ENCODE results near the gene EFNA2. TPM values are rescaled to one million over a fixed set of nuclear protein-coding genes. Genes with fewer than 3 reads are reported as not detected.
A peak's percentile ranks its signal among the peaks of the same experiment; 100 is the strongest.

The EFNA2 gene
- total RNA-seq, 1 donor from 2014 or later, result not detected

- Histone ChIP-seq H3K36me3 (peaks cover 0 to 32% of the 10 kb centered on the region in 2 donors), H3K4me1 (peaks cover 78% of the 10 kb centered on the region), H3K9me3 (no peaks in the 10 kb centered on the region), H3K4me3 (peak overlapping the region; percentile 7 to 63), H3K27ac (peak overlapping the region; percentile 99), H3K27me3 (no peaks in the 10 kb centered on the region)
- TF ChIP-seq CTCF (IDR thresholded peaks at IDR 0.05) (peak in 1 of 3 experiments; percentile 7), POLR2AphosphoS5 (IDR thresholded peaks at IDR 0.05; ENCODE audit: insufficient read depth in 1 of 2, low read depth in 1 of 2) (no peak)
- intact Hi-C loops (cut with DNase I), result no loop called here
- peak in 1 of 2 donors; percentile 92 for DNase-seq (ENCODE audit: extremely low spot score in 2 of 2)
These were observed 17.2 kb upstream of the EFNA2 start for GRCh38 chr19:1268226-1269064.

GRCh38 chr19:1269065-1269477 lies 16.6 kb upstream of the EFNA2 start, which contains the start of gene CIRBP:
CIRBP (plus strand) TSS chr19:1269332; CDS start chr19:1270934, 1,602 bp downstream.
- peak within 1 kb of the TSS; percentile 99 for H3K27ac ChIP-seq
- peaks cover 84% of the 10 kb centered on the region for H3K4me1 ChIP-seq
- H3K9me3 ChIP-seq, result no peaks in the 10 kb centered on the region
- H3K4me3 ChIP-seq, result peak within 1 kb of the TSS; percentile 63 to 94
- TF ChIP-seq CTCF (IDR thresholded peaks at IDR 0.05) (no peak), POLR2AphosphoS5 (IDR thresholded peaks at IDR 0.05; ENCODE audit: insufficient read depth in 1 of 2, low read depth in 1 of 2) (peak; percentile 78 to 98), POLR2A (IDR thresholded peaks at IDR 0.05) (peak; percentile 45 to 99)
- intact Hi-C loops (cut with DNase I), result no loop called here
- DNase-seq (ENCODE audit: extremely low spot score in 2 of 2), result peak in 1 of 2 donors; percentile 100
- H3K36me3 ChIP-seq, result peaks cover 0 to 38% of the 10 kb centered on the region in 2 donors
- H3K27me3 ChIP-seq, result no peaks in the 10 kb centered on the region

- H3K36me3 ChIP-seq, result peaks cover 0 to 44% of the 10 kb centered on the region in 2 donors
- TF ChIP-seq CTCF (IDR thresholded peaks at IDR 0.05) (peak in 1 of 3 experiments; percentile 8), POLR2A (IDR thresholded peaks at IDR 0.05) (no peak), POLR2AphosphoS5 (IDR thresholded peaks at IDR 0.05; ENCODE audit: insufficient read depth in 1 of 2, low read depth in 1 of 2) (no peak)
- H3K4me1 ChIP-seq, result peaks cover 89% of the 10 kb centered on the region
- H3K4me3 ChIP-seq, result peak overlapping the region; percentile 63 to 94
- intact Hi-C loops (cut with DNase I), result loop anchor here (10.0 kb wide), 2 partner anchors 115 to 175 kb away; partner anchors contain the start of gene NDUFS7
- peak overlapping the region; percentile 99 for H3K27ac ChIP-seq
- H3K9me3 ChIP-seq, result no peaks in the 10 kb centered on the region
- peak in 1 of 2 donors; percentile 96 for DNase-seq (ENCODE audit: extremely low spot score in 2 of 2)
- no peaks in the 10 kb centered on the region for H3K27me3 ChIP-seq
These were observed 16.0 kb upstream of the EFNA2 start for GRCh38 chr19:1269478-1270212.

- TF ChIP-seq POLR2AphosphoS5 (IDR thresholded peaks at IDR 0.05; ENCODE audit: insufficient read depth in 1 of 2, low read depth in 1 of 2), result no peak
- TF ChIP-seq POLR2A (IDR thresholded peaks at IDR 0.05), result no peak
- TF ChIP-seq CTCF (IDR thresholded peaks at IDR 0.05), result no peak
- H3K27me3 ChIP-seq, result no peaks in the 10 kb centered on the region
- H3K36me3 ChIP-seq, result peaks cover 0 to 48% of the 10 kb centered on the region in 2 donors
- intact Hi-C loops (cut with DNase I), result loop anchor here (10.0 kb wide), 2 partner anchors 114 to 174 kb away; partner anchors contain the start of gene NDUFS7
- H3K4me1 ChIP-seq, result peaks cover 88% of the 10 kb centered on the region
- no peak for DNase-seq (ENCODE audit: extremely low spot score in 2 of 2)
- H3K4me3 ChIP-seq, result peak overlapping the region; percentile 63 to 94
- peak overlapping the region; percentile 99 for H3K27ac ChIP-seq
- H3K9me3 ChIP-seq, result no peaks in the 10 kb centered on the region
These were observed 15.3 kb upstream of the EFNA2 start for GRCh38 chr19:1270213-1270853.

Data from vagina (tissue), 2 donors.